Transverse colon (tissue), 4 donors: ENCODE measurements around the gene PAX5. TPM values are rescaled to one million over a fixed set of nuclear protein-coding genes. Genes with fewer than 3 reads are reported as not detected.

Experiments used
- DNase-seq: peaks from one replicate; pipeline ENCODE4 v3.0.0-alpha.2; 2019
- H3K27ac ChIP-seq, 4 donors: fragments of 200-600 bp; sonication (generic); 2 replicates each; pipeline ENCODE4 v1.5.1; 2016 to 2018; ENCODE audit warnings: inconsistent platforms in 4 of 4
- H3K27me3 ChIP-seq: fragments of 200-600 bp; sonication (generic); 2 replicates; pipeline ENCODE4 v1.5.1; 2017; ENCODE audit warnings: inconsistent platforms
- H3K36me3 ChIP-seq, 4 donors: fragments of 200-600 bp; sonication (generic); 2 replicates each; pipeline ENCODE4 v1.5.1; 2017 to 2019; ENCODE audit warnings: inconsistent platforms in 4 of 4
- H3K4me1 ChIP-seq, 4 donors: fragments of 200-600 bp; sonication (generic); 2 replicates each; pipeline ENCODE4 v1.5.1; 2017 to 2020; ENCODE audit warnings: inconsistent platforms in 4 of 4
- H3K4me3 ChIP-seq, 4 donors: fragments of 200-600 bp; sonication (generic); 1 replicate in 1 of 4; 2 replicates in 3 of 4; pipeline versions ENCODE4 v1.5.1 to v1.6.1; 2017 to 2019; ENCODE audit warnings: inconsistent platforms in 4 of 4
- H3K9me3 ChIP-seq, 2 donors: fragments of 200-600 bp; sonication (generic); 2 replicates each; pipeline ENCODE4 v1.5.1; 2017 to 2019; ENCODE audit warnings: inconsistent platforms in 2 of 2
- CTCF ChIP-seq, 5 experiments: fragments of 200-600 bp in 3 of 5; fragments of 450-650 bp in 2 of 5; sonication (generic) in 3 of 5; IDR thresholded peaks; 1 replicate in 2 of 5; 2 replicates in 3 of 5; pipeline ENCODE4 v1.5.1; 2016 to 2017; ENCODE audit warnings: antibody characterized with exemption in 5 of 5, inconsistent platforms in 3 of 5, mild to moderate bottlenecking in 2 of 5, moderate library complexity in 1 of 5
- EP300 ChIP-seq: sonication (generic); formaldehyde crosslinking; IDR thresholded peaks from one replicate; pipeline ENCODE4 v1.6.1; 2017; ENCODE audit warnings: antibody characterized with exemption, low read depth
- POLR2A ChIP-seq: fragments of 450-650 bp; IDR thresholded peaks from one replicate; pipeline ENCODE4 v1.6.1; 2016; ENCODE audit warnings: antibody characterized with exemption, mild to moderate bottlenecking, moderate library complexity
- POLR2AphosphoS5 ChIP-seq, 3 donors: sonication (generic); formaldehyde crosslinking; IDR thresholded peaks; one replicate each; pipeline ENCODE4 v1.6.1; 2016; ENCODE audit warnings: antibody characterized with exemption in 3 of 3
- WGBS, 2 donors: methylation state at CpG; one replicate each; pipeline ENCODE4 v1.1.5; 2018; ENCODE audit warnings: low coverage in 1 of 2; 5-methylcytosine and 5-hydroxymethylcytosine counted together
- in situ Hi-C, 4 donors: fragments of 200-750 bp; cut with MboI; loops; one replicate each; pipeline versions ENCODE4 v1.15.0 to v1.15.1; 2017; ENCODE audit warnings: low sequenced_read_pairs in 3 of 4, low pct_ligation_motif_present in 1 of 4, low pct_unique_long_range_greater_than_20kb in 1 of 4
- intact Hi-C: fragments of 100-400 bp; cut with DNase I; formaldehyde crosslinking; loops from one replicate; pipeline ENCODE4 v1.15.1; 2023; ENCODE audit warnings: low total_unique reads
- total RNA-seq, 4 donors: library from RNA; depleted of rRNA; stranded (reverse); fragments of >200 nt; gene quantifications; one replicate each; pipeline ENCODE4 v1.1.0, GENCODE V29; 2016

Gene PAX5
- total RNA-seq, 4 donors from 2014 or later, result 2.4 to 3.7 TPM; not detected in 2

DNA sequence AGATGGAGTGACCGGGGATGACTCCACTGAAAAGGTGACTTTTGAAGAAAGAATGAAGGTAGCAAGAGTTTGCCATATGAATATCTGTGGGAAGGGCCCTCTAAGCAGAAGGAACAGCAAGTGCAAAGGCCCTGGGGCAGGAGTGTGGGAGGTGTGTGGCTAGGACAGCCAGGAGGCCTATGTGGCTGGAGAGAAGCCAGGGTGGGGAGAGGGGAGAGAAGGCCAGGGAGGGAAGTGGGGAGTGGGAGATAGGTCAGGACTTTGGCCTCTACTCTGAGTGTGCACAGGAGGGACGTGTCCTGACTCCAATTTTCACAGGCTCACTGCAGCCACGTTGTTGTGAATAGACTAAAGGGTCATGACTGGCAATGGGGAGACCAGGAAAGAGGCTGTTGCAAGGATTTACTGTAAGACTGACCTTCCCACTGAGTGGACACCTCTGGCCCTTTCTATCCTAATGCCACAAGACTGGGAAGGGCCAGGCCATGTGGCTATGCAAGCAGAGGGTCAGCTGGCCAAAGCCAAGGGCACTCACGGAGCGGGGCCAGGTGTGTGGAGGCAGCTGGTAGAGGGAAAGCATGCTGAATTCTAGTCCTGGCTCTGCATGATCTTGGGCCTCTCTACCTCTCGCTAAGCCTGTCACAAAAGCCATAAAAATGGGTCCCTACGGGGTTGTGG is 172.4 kb downstream of the PAX5 start:
- no peak for DNase-seq
- TF ChIP-seq POLR2A (no peak), CTCF (IDR thresholded peaks at IDR 0.05) (no peak), POLR2AphosphoS5 (IDR thresholded peaks at IDR 0.05) (no peak), EP300 (no peak)
- intact Hi-C loops, result loop anchor here (10.0 kb wide), 1 partner anchor 203 kb away; no protein-coding TSS in a partner anchor
- H3K4me1 ChIP-seq, result peaks cover 0 to 3% (median 0%) of the 10 kb centered on the region in 4 donors
- peaks cover 18% of the 10 kb centered on the region for H3K27me3 ChIP-seq
- H3K9me3 ChIP-seq, result no peaks in the 10 kb centered on the region
- no peaks in the 10 kb centered on the region for H3K36me3 ChIP-seq
- H3K4me3 ChIP-seq, result no peak overlapping the region
- in situ Hi-C loops, result loop anchor here in 1 of 4 donors (25.0 kb wide), 1 partner anchor 501 kb away; no protein-coding TSS in a partner anchor
- no peak overlapping the region for H3K27ac ChIP-seq
- WGBS, 2 donors, result 74 to 83% methylated on average over 1 to 7 of the region's 7 CpGs

- Histone ChIP-seq H3K36me3 (no peaks in the 10 kb centered on the region), H3K9me3 (no peaks in the 10 kb centered on the region), H3K4me1 (peaks cover 0 to 3% (median 0%) of the 10 kb centered on the region in 4 donors), H3K27ac (no peak overlapping the region), H3K27me3 (peaks cover 18% of the 10 kb centered on the region), H3K4me3 (no peak overlapping the region)
- in situ Hi-C loops, result loop anchor here in 1 of 4 donors (25.0 kb wide), 1 partner anchor 503 kb away; no protein-coding TSS in a partner anchor
- TF ChIP-seq CTCF (IDR thresholded peaks at IDR 0.05) (no peak), EP300 (no peak), POLR2AphosphoS5 (IDR thresholded peaks at IDR 0.05) (no peak), POLR2A (no peak)
- intact Hi-C loops, result no loop called here
- WGBS, 2 donors, result 64 to 73% methylated on average over 4 to 23 of the region's 23 CpGs
- no peak for DNase-seq
These were observed 175.2 kb downstream of the PAX5 start for GRCh38 chr9:36858805-36859375.

DNA sequence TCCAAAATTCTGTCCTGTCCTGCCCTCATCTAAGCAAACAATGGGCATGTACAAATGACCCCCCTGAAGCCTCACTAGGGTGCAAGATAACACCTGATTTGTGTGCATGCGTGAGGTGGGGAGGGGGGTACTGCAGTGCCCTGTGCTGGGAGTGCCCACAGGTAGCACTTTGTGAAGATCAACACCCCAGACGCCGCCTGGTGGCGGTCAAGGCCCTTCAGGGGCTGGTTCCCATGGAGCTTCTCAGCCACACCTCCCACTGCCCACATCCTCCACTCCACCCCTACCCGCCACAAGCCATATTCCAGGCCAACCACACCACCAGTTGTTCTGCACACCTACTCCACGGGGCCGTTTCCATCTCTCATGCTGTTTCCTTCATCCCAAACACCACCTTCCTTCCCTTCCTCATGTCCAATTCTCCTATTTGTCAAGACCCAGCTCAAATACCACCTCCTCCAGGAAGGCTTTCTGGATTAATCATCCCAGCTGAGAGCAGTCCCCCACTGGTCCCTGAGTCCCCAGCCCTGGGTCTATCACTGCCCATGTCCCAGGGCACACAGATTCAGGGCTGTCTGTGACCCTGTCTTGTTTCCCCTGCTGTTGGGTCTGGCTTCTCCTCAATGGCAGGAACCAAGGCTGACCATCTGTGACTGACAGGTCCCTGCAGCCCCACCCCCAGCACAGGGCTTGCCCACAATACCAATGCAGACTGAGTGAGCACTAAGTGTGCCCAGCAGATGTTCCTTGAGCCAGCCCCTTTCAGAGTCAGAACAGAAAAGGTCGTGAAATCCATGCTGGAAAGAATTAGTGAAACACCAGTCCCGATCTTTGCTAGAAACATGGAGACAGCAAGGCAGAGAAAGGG is 178.4 kb downstream of the PAX5 start:
- peak; percentile 18 for DNase-seq
- in situ Hi-C loops (loop anchor here in 1 of 4 donors (25.0 kb wide), 1 partner anchor 507 kb away; no protein-coding TSS in a partner anchor), intact Hi-C loops (no loop called here)
- H3K36me3 ChIP-seq, result no peaks in the 10 kb centered on the region
- H3K4me3 ChIP-seq, result no peak overlapping the region
- H3K4me1 ChIP-seq, result no peaks in the 10 kb centered on the region
- no peak overlapping the region for H3K27ac ChIP-seq
- H3K9me3 ChIP-seq, result no peaks in the 10 kb centered on the region
- TF ChIP-seq CTCF (IDR thresholded peaks at IDR 0.05) (peak in 1 of 5 experiments; percentile 7), POLR2A (no peak)
- H3K27me3 ChIP-seq, result peaks cover 12% of the 10 kb centered on the region
- WGBS, 2 donors, result 17 to 60% methylated on average over 3 to 9 of the region's 9 CpGs

DNA sequence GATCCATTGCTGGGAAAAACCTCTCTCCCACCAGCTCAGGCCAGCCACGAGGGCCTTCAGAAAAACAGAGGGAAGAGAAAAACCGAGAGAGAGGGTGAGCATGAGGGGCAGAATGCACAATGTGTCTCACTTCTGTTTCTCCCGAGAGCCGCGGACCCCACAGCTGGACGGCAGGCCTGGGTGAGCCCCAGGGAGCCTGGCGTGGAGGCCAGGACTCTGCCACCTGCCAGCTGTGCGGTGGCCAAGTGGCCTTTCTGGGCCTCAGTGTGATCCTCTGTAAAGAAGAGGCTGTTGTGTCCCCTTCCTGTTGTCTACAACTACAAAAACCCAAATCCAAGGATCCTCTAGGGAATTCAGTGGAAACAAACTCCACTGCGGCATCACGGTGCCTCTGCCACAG is 179.3 kb downstream of the PAX5 start:
- WGBS, 2 donors, result 80% methylated on average over 1 to 10 of the region's 10 CpGs
- in situ Hi-C loops, result loop anchor here in 1 of 4 donors (25.0 kb wide), 1 partner anchor 508 kb away; no protein-coding TSS in a partner anchor

More for the DNA sequence above, 179.3 kb downstream of the PAX5 start:
- no peaks in the 10 kb centered on the region for H3K4me1 ChIP-seq
- H3K9me3 ChIP-seq, result no peaks in the 10 kb centered on the region
- no peaks in the 10 kb centered on the region for H3K36me3 ChIP-seq
- H3K4me3 ChIP-seq, result no peak overlapping the region
- no peak overlapping the region for H3K27ac ChIP-seq
- intact Hi-C loops, result no loop called here
- peaks cover 9% of the 10 kb centered on the region for H3K27me3 ChIP-seq
- DNase-seq, result no peak
- TF ChIP-seq CTCF (IDR thresholded peaks at IDR 0.05) (no peak), POLR2AphosphoS5 (IDR thresholded peaks at IDR 0.05) (no peak), POLR2A (no peak)
